H1 (cell line): ENCODE results near the gene PIK3R5. TPM values are rescaled to one million over a fixed set of nuclear protein-coding genes. Genes with fewer than 3 reads are reported as not detected.

Experiments used
- CTCF ChIA-PET: fragments of 300-600 bp; sonication (Branson Sonifier 250); formaldehyde crosslinking; loops from one replicate; lab custom pipeline; 2021; ENCODE audit not compliant: partially characterized antibody; lab: Charles Lee
- POLR2A ChIA-PET: fragments of 300-600 bp; sonication (Branson Sonifier 250); formaldehyde crosslinking; loops from one replicate; lab custom pipeline; 2021; ENCODE audit warnings: inconsistent platforms; ENCODE audit not compliant: partially characterized antibody; lab: Charles Lee
- DNase-seq, 2 experiments: peaks; one replicate each; pipeline versions ENCODE4 v3.0.0 to v3.0.0-alpha.2; 2010 to 2022; ENCODE audit warnings: low spot score in 2 of 2, low read depth in 1 of 2, mixed read lengths in 1 of 2
- FAIRE-seq: peaks from 2 replicates; lab custom pipeline; 2011; peaks lifted over from hg19 to GRCh38; lab: Jason Lieb, UNC
- H2AFZ ChIP-seq: 2 replicates; pipeline ENCODE4 v1.8.1; 2012; ENCODE audit warnings: low read length, inconsistent platforms
- H2AK5ac ChIP-seq: 2 replicates; pipeline ENCODE4 v1.6.1; 2013; ENCODE audit warnings: low read depth, low read length
- H2BK120ac ChIP-seq: replicated peaks from 2 replicates; pipeline ENCODE3; 2013; ENCODE audit warnings: low read depth, low read length, inconsistent platforms
- H2BK12ac ChIP-seq: 2 replicates; pipeline ENCODE4 v1.6.1; 2013; ENCODE audit warnings: low read depth, low read length
- H2BK15ac ChIP-seq: 2 replicates; pipeline ENCODE4 v1.6.1; 2013; ENCODE audit warnings: low read length
- H2BK20ac ChIP-seq: 2 replicates; pipeline ENCODE4 v1.6.1; 2013; ENCODE audit warnings: low read length
- H2BK5ac ChIP-seq: 2 replicates; pipeline ENCODE4 v1.6.1; 2013; ENCODE audit warnings: low read depth, low read length
- H3K14ac ChIP-seq: 2 replicates; pipeline ENCODE4 v1.6.1; 2013; ENCODE audit warnings: inconsistent platforms; ENCODE audit not compliant: insufficient read length
- H3K18ac ChIP-seq: 2 replicates; pipeline ENCODE4 v1.6.1; 2013; ENCODE audit warnings: low read length; ENCODE audit errors: extremely low read depth
- H3K23ac ChIP-seq: 2 replicates; pipeline ENCODE4 v1.6.1; 2013; ENCODE audit warnings: inconsistent platforms; ENCODE audit not compliant: insufficient read length
- H3K23me2 ChIP-seq: 2 replicates; pipeline ENCODE4 v1.6.1; 2013; ENCODE audit warnings: low read depth, low read length
- H3K27ac ChIP-seq: 2 replicates; pipeline ENCODE4 v1.6.1; 2011; ENCODE audit warnings: low read depth, low read length, inconsistent platforms
- H3K27me3 ChIP-seq, 4 experiments: replicated peaks in 1 of 4; 1 replicate in 1 of 4; 2 replicates in 3 of 4; pipeline versions ENCODE4 v1.6.1 to v1.8.1; 2011 to 2013; ENCODE audit warnings: low read length in 3 of 4, mild to moderate bottlenecking in 3 of 4, inconsistent platforms in 2 of 4, mixed read lengths in 2 of 4, moderate library complexity in 1 of 4; ENCODE audit not compliant: control insufficient read depth in 3 of 4, insufficient read depth in 3 of 4; ENCODE audit errors: extremely low read depth in 1 of 4
- H3K36me3 ChIP-seq, 4 experiments: 2 replicates each; pipeline versions ENCODE4 v1.6.1 to v1.8.1; 2011 to 2013; ENCODE audit warnings: mild to moderate bottlenecking in 4 of 4, low read length in 3 of 4, moderate library complexity in 2 of 4, control low read depth in 1 of 4, inconsistent platforms in 1 of 4; ENCODE audit not compliant: insufficient read depth in 4 of 4, control insufficient read depth in 2 of 4
- H3K4ac ChIP-seq: replicated peaks from 2 replicates; pipeline ENCODE3; 2013; ENCODE audit warnings: low read length, low read depth, mixed read lengths, inconsistent platforms; ENCODE audit not compliant: insufficient read length
- H3K4me1 ChIP-seq, 4 experiments: replicated peaks in 1 of 4; 1 replicate in 1 of 4; 2 replicates in 3 of 4; pipeline versions ENCODE4 v1.6.1 to v1.8.1; 2011 to 2013; ENCODE audit warnings: low read length in 3 of 4, inconsistent platforms in 2 of 4, mixed read lengths in 1 of 4; ENCODE audit not compliant: insufficient read depth in 4 of 4, control insufficient read depth in 3 of 4
- H3K4me2 ChIP-seq, 2 experiments: 2 replicates each; pipeline versions ENCODE4 v1.6.1 to v1.8.1; 2011 to 2013; ENCODE audit warnings: low read depth in 2 of 2, low read length in 2 of 2, control low read depth in 1 of 2, inconsistent platforms in 1 of 2, mild to moderate bottlenecking in 1 of 2; ENCODE audit not compliant: insufficient read depth in 1 of 2
- H3K4me3 ChIP-seq, 4 experiments: fragments of 200-600, 300-600 bp in 1 of 4; sonication (generic), shearing (Covaris generic), sonication (Bioruptor Twin) in 1 of 4; 2 replicates each; pipeline versions ENCODE4 v1.5.1 to v1.8.1; 2011 to 2016; ENCODE audit warnings: low read length in 4 of 4, low read depth in 3 of 4, control low read depth in 2 of 4, inconsistent platforms in 2 of 4, mild to moderate bottlenecking in 2 of 4, mixed read lengths in 1 of 4, moderate library complexity in 1 of 4; ENCODE audit not compliant: insufficient read depth in 2 of 4; ENCODE audit errors: extremely low read depth in 1 of 4
- H3K56ac ChIP-seq: replicated peaks from 2 replicates; pipeline ENCODE3; 2013; ENCODE audit warnings: low read depth, mild to moderate bottlenecking, mixed read lengths, low read length, inconsistent platforms; ENCODE audit not compliant: insufficient read length
- H3K79me1 ChIP-seq: 2 replicates; pipeline ENCODE4 v1.6.1; 2013; ENCODE audit warnings: low read depth, low read length, control low read depth
- H3K79me2 ChIP-seq, 2 experiments: 2 replicates each; pipeline versions ENCODE4 v1.6.1 to v1.8.1; 2012 to 2013; ENCODE audit warnings: low read length in 2 of 2, mild to moderate bottlenecking in 2 of 2, inconsistent platforms in 1 of 2; ENCODE audit not compliant: insufficient read depth in 2 of 2, control insufficient read depth in 1 of 2
- H3K9ac ChIP-seq, 4 experiments: replicated peaks in 1 of 4; 1 replicate in 1 of 4; 2 replicates in 3 of 4; pipeline versions ENCODE4 v1.6.1 to v1.8.1; 2011 to 2013; ENCODE audit warnings: low read depth in 3 of 4, low read length in 3 of 4, control low read depth in 2 of 4, mild to moderate bottlenecking in 2 of 4, moderate library complexity in 2 of 4, inconsistent platforms in 1 of 4; ENCODE audit errors: extremely low read depth in 1 of 4
- H3K9me3 ChIP-seq, 2 experiments: 2 replicates each; pipeline versions ENCODE4 v1.6.1 to v1.8.1; 2012 to 2013; ENCODE audit warnings: mild to moderate bottlenecking in 2 of 2, moderate library complexity in 2 of 2, control low read depth in 1 of 2, inconsistent platforms in 1 of 2, low read depth in 1 of 2, low read length in 1 of 2, mixed read lengths in 1 of 2; ENCODE audit not compliant: insufficient read depth in 2 of 2
- H4K20me1 ChIP-seq, 2 experiments: replicated peaks in 1 of 2; 2 replicates each; pipeline versions ENCODE3 to v1.8.1; 2011 to 2013; ENCODE audit warnings: inconsistent platforms in 2 of 2, low read length in 2 of 2, mild to moderate bottlenecking in 1 of 2; ENCODE audit not compliant: insufficient read depth in 2 of 2, control insufficient read depth in 1 of 2
- H4K5ac ChIP-seq: 2 replicates; pipeline ENCODE4 v1.6.1; 2013; ENCODE audit warnings: low read length, low read depth, mixed read lengths, inconsistent platforms; ENCODE audit not compliant: insufficient read length
- H4K8ac ChIP-seq: 2 replicates; pipeline ENCODE4 v1.8.0; 2013; ENCODE audit warnings: mild to moderate bottlenecking, moderate library complexity, low read length, inconsistent platforms; ENCODE audit not compliant: insufficient read depth; ENCODE audit errors: extremely low read depth
- H4K91ac ChIP-seq: replicated peaks from 2 replicates; pipeline ENCODE3; 2013; ENCODE audit warnings: low read length, mixed read lengths, inconsistent platforms; ENCODE audit not compliant: insufficient read length
- ASH2L ChIP-seq: fragments of 200-600, 300-600 bp; sonication (generic); IDR thresholded peaks from one replicate; pipeline ENCODE4 v1.7.1; 2017; ENCODE audit warnings: low read length
- HDAC2 ChIP-seq, 2 experiments: fragments of 300-600 bp in 1 of 2; sonication (generic) in 1 of 2; IDR thresholded peaks; 2 replicates each; pipeline ENCODE4 v1.6.1; 2011 to 2012; ENCODE audit warnings: low read depth in 2 of 2, low read length in 2 of 2, mild to moderate bottlenecking in 2 of 2, moderate library complexity in 2 of 2, borderline replicate concordance in 1 of 2, inconsistent platforms in 1 of 2
- HDAC6 ChIP-seq: IDR thresholded peaks from one replicate; pipeline ENCODE4 v1.7.1; 2012; ENCODE audit warnings: low read depth, mild to moderate bottlenecking, inconsistent platforms, low read length, moderate library complexity
- JUN ChIP-seq: IDR thresholded peaks from 2 replicates; pipeline ENCODE4 v1.6.1; 2011; ENCODE audit warnings: low read depth, mild to moderate bottlenecking, improper control_type of control experiment, low read length
- MAFK ChIP-seq: IDR thresholded peaks from 2 replicates; pipeline ENCODE4 v1.6.1; 2012; ENCODE audit warnings: low read depth, mild to moderate bottlenecking, improper control_type of control experiment, low read length
- RBBP5 ChIP-seq: IDR thresholded peaks from 2 replicates; pipeline ENCODE4 v1.7.1; 2012; ENCODE audit warnings: low read depth, mild to moderate bottlenecking, inconsistent platforms, low read length, moderate library complexity, borderline replicate concordance
- RXRA ChIP-seq: IDR thresholded peaks from 2 replicates; pipeline ENCODE4 v1.6.1; 2011; ENCODE audit warnings: low read depth, mild to moderate bottlenecking, low read length, moderate library complexity; ENCODE audit not compliant: insufficient read depth
- SP2 ChIP-seq: IDR thresholded peaks from 2 replicates; pipeline ENCODE4 v1.6.1; 2012; ENCODE audit warnings: mild to moderate bottlenecking, low read length, inconsistent platforms
- SUZ12 ChIP-seq: fragments of 200-600 bp; sonication (generic); IDR thresholded peaks from 2 replicates; pipeline ENCODE4 v1.6.1; 2012; ENCODE audit warnings: mild to moderate bottlenecking, inconsistent platforms, low read length, moderate library complexity, mixed read lengths
- TCF12 ChIP-seq: IDR thresholded peaks from 2 replicates; pipeline ENCODE4 v1.6.1; 2011; ENCODE audit warnings: low read depth, mild to moderate bottlenecking, low read length
- TEAD4 ChIP-seq: IDR thresholded peaks from 2 replicates; pipeline ENCODE4 v1.6.1; 2012; ENCODE audit warnings: low read depth, low read length, inconsistent platforms, mixed read lengths
- WGBS, 2 experiments: shearing (Covaris generic) in 1 of 2; methylation state at CpG; one replicate each; pipeline versions ENCODE4 v1.1.6 to v1.1.7; 2013 to 2015; ENCODE audit warnings: low lambda C conversion rate in 2 of 2, mixed read lengths in 2 of 2, inconsistent platforms in 1 of 2, low coverage in 1 of 2, missing lambda C conversion rate in 1 of 2; ENCODE audit not compliant: insufficient replicate concordance in 2 of 2, insufficient coverage in 1 of 2, insufficient read length in 1 of 2; ENCODE audit errors: extremely low coverage in 1 of 2, missing lambda C conversion rate in 1 of 2; 5-methylcytosine and 5-hydroxymethylcytosine counted together
- polyA plus RNA-seq, 7 experiments: library from polyadenylated mRNA; depleted of rRNA in 3 of 7; stranded (reverse) in 5 of 7; unstranded in 2 of 7; fragments of >200 nt in 5 of 7; fragments of 200-250 nt in 2 of 7; gene quantifications; 1 replicate in 5 of 7; 2 replicates in 1 of 7; 4 replicates in 1 of 7; pipeline versions ENCODE4 v1.2.1 to v1.2.3, GENCODE V29; 2011 to 2013; ENCODE audit warnings: missing spikeins in 2 of 7, mixed read lengths in 2 of 7
- total RNA-seq: library from RNA; stranded (reverse); fragmentation: NEBNext Ultra II Directional; extraction: Animal tissue kit (Norgen Biotek cat#: 25700); gene quantifications from 2 replicates; pipeline ENCODE4 v1.2.1, GENCODE V29; 2021
- TF ChIP-seq, protein P1 (sequence below), 3 experiments: IDR thresholded peaks; 1 replicate in 2 of 3; 2 replicates in 1 of 3; pipeline versions ENCODE4 v1.5.1 to v1.6.1; 2011; ENCODE audit warnings: low read length in 3 of 3, mild to moderate bottlenecking in 3 of 3, inconsistent platforms in 2 of 3, low read depth in 1 of 3, moderate library complexity in 1 of 3; ENCODE audit not compliant: insufficient read depth in 1 of 3; ENCODE audit errors: control extremely low read depth in 1 of 3

PIK3R5 gene
- total and polyA plus RNA-seq, 2 of the 8 experiments (the other 6 are each of a cell fraction or from before 2014, with no cell fraction given), result 2.7 to 4.3 TPM

DNA sequence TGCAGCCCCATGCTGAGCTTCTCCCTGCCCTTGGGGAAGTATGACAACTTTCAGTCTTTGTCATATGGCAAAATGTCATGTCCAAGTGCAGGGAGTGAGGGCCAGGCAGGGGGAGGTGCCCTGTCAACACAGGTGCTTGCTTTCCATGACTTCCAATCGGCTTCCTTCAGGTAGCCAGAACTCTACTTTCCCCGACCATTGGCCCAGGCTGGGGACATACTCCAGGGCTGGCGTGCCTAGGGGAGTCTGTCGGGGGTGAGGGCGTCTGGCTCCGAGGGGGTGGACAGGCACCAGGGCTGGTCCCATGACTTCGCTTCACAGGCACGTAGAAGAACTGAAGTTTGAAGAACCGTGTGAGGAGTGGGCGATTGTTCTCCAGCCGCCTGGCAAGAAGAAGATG is 78.2 kb downstream of the PIK3R5 start:
- 91% methylated on average over 11 of the region's 11 CpGs; no CpG with 5 or more reads in 1 of the 2 experiments for WGBS, 2 experiments
- CTCF ChIA-PET, result interaction anchor here (1.2 to 10.4 kb wide), 5 partner anchors 8 to 257 kb away, joined by 4 to 107 read pairs (median 12); partner anchors contain the start of gene MFSD6L
- TF ChIP-seq JUN, result no peak
- TF ChIP-seq RBBP5, result no peak
- no peak for TF ChIP-seq SUZ12
- TF ChIP-seq RXRA, result no peak
- no peak for TF ChIP-seq HDAC6
- TF ChIP-seq, protein P1, sequence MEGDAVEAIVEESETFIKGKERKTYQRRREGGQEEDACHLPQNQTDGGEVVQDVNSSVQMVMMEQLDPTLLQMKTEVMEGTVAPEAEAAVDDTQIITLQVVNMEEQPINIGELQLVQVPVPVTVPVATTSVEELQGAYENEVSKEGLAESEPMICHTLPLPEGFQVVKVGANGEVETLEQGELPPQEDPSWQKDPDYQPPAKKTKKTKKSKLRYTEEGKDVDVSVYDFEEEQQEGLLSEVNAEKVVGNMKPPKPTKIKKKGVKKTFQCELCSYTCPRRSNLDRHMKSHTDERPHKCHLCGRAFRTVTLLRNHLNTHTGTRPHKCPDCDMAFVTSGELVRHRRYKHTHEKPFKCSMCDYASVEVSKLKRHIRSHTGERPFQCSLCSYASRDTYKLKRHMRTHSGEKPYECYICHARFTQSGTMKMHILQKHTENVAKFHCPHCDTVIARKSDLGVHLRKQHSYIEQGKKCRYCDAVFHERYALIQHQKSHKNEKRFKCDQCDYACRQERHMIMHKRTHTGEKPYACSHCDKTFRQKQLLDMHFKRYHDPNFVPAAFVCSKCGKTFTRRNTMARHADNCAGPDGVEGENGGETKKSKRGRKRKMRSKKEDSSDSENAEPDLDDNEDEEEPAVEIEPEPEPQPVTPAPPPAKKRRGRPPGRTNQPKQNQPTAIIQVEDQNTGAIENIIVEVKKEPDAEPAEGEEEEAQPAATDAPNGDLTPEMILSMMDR (IDR thresholded peaks at IDR 0.05; ENCODE audit: control extremely low read depth in 1 of 3, insufficient read depth in 1 of 3, low read depth in 1 of 3, low read length in 3 of 3), result no peak
- TF ChIP-seq TEAD4, result no peak
- TF ChIP-seq ASH2L, result no peak
- no peak for TF ChIP-seq TCF12
- TF ChIP-seq SP2, result no peak
- TF ChIP-seq HDAC2 (IDR thresholded peaks at IDR 0.05; ENCODE audit: borderline replicate concordance in 1 of 2, low read depth in 2 of 2, low read length in 2 of 2), result no peak
- TF ChIP-seq MAFK, result no peak

More for the DNA sequence above, 78.2 kb downstream of the PIK3R5 start:
- no peaks in the 10 kb centered on the region for H4K20me1 ChIP-seq
- H3K9ac ChIP-seq, result no peak overlapping the region
- no peak overlapping the region for H3K14ac ChIP-seq
- H2AK5ac ChIP-seq, result no peak overlapping the region
- H3K9me3 ChIP-seq, result no peaks in the 10 kb centered on the region; a peak in 1 of 4 replicates
- DNase-seq (no peak), FAIRE-seq (no peak)
- H2AFZ ChIP-seq, result no peak overlapping the region
- H2BK120ac ChIP-seq, result no peak overlapping the region
- H3K79me1 ChIP-seq, result no peaks in the 10 kb centered on the region
- H4K91ac ChIP-seq, result no peak overlapping the region
- no peak overlapping the region for H2BK15ac ChIP-seq
- no peaks in the 10 kb centered on the region for H3K27me3 ChIP-seq
- POLR2A ChIA-PET, result no interaction called here
- no peak overlapping the region for H2BK5ac ChIP-seq
- H4K5ac ChIP-seq, result no peak overlapping the region
- no peak overlapping the region for H3K27ac ChIP-seq
- H3K79me2 ChIP-seq, result no peaks in the 10 kb centered on the region
- H2BK12ac ChIP-seq, result no peak overlapping the region
- H3K23me2 ChIP-seq, result no peaks in the 10 kb centered on the region
- H3K56ac ChIP-seq, result no peak overlapping the region
- no peaks in the 10 kb centered on the region for H3K36me3 ChIP-seq
- no peak overlapping the region for H4K8ac ChIP-seq
- H3K18ac ChIP-seq, result no peak overlapping the region
- H3K4me1 ChIP-seq, result peaks cover 0 to 9% (median 3%) of the 10 kb centered on the region in 4 experiments; a peak in 3 of 7 replicates
- no peak overlapping the region for H3K4ac ChIP-seq
- no peak overlapping the region for H2BK20ac ChIP-seq
- H3K4me2 ChIP-seq, result no peak overlapping the region
- no peak overlapping the region for H3K23ac ChIP-seq
- H3K4me3 ChIP-seq, result no peak overlapping the region
